Stimulated activated CD4-positive, alpha-beta T cell treated with anti-CD3 and anti-CD28 coated beads, Interleukin-4, amount 100 ng/mL, for 48 hours (primary cell): ENCODE results near the gene PRLH.

Experiments
- DNase-seq, 2 donors: peaks; one replicate each; pipeline ENCODE4 v3.0.0-alpha.2; 2020; ENCODE audit warnings: low read depth in 2 of 2

The PRLH gene

DNA sequence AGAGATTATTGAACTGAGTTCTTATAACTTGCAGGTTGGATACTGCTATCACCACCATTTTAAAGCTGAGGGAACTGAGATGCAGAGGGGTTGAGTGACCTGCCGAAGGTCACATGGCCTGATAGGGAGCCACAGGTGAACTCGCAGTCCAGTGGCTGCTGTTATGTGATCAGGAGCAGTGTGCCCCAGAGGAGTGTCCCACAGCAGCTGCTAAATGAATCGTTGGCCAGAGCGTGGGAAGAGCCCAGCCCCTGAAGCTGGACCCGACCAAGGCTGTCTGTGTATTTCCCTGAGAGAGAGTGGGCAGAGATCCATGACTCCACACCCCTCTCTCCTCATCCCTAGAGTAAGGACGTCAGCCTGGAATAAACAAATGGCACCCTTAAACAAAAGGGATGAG lies 26.7 kb upstream of the PRLH start:
- DNase-seq: no peak

DNA sequence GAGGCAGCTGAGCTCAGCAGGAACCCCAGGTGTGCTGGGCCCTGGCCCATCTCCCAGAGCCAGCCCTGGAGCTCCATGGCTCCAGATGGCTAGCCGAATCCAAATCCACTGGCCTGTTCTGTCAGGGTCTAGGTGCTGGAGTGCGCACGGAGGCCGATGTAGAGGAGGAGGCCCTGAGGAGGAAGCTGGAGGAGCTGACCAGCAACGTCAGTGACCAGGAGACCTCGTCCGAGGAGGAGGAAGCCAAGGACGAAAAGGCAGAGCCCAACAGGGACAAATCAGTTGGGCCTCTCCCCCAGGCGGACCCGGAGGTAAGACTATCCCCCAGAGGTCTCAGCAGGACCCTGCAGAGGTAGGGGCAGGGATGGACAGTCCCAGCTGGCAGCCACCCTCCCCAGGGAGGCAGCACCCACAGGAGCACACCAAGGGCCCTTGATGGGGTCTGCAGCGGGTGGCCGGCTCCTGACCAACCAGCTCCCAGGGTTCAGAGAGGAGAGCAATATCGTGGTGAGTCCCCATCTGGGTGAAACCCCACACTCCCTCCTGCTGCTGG lies 26.1 kb upstream of the PRLH start:
- DNase-seq: no peak

DNA sequence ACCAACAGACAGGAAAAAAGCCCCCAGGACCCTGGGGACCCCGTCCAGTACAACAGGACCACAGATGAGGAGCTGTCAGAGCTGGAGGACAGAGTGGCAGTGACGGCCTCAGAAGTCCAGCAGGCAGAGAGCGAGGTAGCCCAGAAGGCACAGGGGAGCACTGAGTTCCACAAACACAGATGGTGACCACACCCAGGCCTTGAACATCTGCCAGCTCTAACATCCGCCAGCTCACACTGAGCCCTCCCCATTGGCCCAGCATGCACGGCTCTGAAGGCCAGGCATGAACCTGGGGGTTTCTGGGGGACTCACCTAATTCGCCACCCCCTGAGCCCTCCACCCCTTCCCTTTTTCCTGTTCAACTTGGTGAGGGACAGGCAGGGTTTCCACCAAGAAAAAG lies 25.6 kb upstream of the PRLH start:
- no peak for DNase-seq

DNA sequence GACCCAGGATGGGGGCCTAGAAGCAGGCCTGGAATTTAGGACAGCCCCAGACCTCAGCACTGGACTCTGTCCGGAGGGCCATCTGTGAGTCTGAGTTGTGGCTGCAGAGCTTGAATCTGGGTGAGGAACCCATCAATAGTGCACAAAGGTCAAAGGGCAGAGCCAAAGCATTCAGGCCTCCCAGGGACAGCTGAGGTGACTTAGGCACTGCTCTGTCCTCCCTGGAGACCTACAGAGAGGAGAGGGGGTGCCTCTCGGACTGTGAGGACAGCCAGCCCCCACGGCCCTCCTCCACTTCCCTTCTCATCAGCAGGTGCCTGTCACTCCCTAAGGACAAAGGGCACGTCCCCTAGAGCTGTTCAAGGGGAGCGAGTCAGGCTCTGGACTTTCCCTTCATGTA lies 25.1 kb upstream of the PRLH start:
- no peak for DNase-seq

DNA sequence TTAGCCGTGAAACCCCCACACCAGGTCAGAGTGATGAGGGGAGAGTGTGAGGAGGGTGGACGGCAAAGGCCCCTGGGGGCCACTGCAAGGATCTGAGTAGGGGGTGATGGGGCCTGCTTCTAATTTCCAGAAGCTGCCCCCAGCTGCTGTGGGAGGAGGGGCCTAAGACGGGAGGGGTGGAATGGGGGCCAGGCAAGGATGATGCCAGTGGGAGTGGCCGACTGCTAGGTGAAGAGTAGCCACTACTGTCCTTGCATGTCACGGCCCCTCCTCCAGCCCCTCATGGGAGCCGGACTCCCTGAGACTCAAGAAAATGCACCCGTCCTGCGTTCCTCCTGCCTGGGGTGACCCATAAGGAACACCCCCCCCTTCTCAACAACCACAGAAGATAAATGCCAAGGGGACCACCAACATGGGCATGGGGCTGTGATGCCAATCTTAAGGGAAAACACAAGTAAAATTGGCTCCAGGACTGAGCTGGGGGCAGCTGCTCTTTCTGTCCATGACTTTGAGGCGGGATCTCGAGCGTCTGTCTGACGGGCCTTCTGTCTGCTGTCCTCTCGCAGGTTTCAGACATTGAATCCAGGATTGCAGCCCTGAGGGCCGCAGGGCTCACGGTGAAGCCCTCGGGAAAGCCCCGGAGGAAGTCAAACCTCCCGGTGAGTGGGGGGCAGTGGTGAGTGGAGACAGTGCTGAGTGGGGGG lies 24.2 kb upstream of the PRLH start:
- DNase-seq: no peak

DNA sequence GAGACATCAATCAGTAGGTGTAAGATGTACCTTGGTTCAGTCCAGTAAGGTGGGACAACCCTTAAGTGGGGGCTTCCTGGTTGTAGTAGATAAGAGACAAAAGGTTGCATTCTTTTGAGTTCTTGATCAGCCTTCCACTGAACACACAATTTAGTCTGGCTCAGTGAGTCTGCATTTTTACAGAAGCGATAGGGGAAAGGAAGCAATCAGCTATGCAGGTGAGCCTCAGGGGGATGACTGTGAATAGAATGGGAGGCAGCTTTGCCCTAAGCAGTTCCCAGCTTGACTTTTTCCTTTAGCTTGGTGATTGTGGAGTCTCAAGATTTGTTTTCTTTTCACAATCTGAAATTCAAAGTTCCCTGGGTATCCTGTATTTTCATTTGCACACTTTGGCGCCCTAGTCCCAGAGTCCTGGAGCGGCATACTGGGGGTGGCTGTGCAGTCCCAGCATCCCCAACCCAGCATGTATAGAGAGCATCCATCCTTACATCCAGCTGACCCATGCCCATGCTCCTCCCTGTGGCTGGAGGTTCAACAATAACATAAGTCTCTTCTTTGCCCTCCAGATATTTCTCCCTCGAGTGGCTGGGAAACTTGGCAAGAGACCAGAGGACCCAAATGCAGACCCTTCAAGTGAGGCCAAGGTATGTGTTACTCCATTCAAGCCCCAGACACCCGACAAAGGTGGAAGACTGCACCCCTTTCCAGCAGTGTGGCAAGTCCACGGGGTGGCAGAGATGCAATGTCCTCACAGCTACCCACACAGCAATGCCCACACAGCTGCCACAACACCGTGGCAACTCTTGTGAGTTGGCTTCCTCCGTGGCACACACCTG lies 20.1 kb upstream of the PRLH start:
- DNase-seq: no peak

DNA sequence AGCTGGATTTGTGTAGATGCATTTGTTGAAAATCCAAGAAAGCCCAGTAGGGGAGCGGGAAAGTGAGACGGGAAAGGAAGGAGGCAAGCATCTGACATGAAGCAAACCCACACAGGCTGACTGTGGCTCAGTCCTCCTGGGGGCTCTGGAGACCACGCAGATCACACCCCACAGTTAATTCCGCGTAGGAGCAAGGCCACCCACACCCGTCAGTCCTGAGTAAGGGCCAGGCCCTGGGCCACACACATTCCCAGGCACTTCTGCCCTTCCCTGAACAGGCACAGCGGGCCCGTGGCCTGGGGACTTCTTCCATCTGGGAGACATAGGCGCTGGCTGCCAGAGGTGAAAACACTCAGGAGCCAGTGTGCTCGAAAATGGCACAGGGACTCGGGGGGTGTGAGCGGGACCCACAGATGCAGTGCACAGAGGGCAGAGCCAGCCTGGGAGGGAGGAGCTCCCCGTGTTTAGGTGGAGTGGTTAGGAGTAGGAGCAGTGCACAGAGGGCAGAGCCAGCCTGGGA lies 19.4 kb upstream of the PRLH start:
- DNase-seq: no peak

DNA sequence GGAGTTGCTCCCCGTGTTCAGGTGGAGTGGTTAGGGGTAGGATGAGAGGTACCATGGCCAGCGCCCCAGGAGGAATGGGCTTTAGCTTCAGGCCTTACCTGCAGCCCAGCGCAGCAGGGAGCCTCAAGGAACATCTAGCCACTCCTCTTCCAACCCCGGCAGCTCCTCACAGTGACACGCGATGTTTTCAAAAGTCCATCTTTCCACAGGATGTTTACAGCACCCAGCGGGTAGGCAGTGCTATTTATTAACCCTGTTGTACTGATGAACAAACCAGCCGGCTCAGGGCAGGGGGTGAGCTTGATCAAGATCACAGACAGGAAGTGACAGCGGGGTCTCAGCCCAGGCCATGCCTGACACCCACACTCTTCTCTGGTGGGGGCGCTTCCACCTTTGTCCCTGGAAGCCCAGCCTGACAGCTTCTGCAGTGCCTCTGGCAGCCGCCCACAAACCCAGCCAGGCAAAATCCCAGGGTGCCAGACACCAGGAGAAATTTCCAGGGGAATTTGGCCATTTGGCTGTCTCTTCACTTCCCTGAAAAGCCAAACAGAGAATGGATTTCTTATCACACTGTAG lies 18.4 kb upstream of the PRLH start:
- no peak for DNase-seq

DNA sequence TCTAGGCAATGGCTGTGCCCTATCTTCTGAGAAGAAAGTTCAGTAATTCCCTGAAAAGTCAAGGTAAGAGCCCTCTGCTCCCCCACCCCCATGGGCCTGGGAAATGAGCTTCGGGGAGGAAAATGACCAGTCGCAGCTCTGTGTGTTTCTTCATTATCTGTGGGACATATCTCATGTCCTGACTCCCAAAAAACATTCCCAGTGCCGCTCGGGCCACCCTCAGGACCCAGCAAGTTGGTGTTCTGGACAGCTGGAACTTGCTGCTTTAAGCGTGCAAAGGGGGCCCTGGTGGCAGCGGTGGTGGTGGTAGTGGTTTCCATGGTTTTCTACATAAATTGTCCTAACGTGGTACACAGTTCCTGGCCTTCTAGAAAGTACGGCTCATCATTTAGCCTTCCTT lies 17.2 kb upstream of the PRLH start:
- no peak for DNase-seq

DNA sequence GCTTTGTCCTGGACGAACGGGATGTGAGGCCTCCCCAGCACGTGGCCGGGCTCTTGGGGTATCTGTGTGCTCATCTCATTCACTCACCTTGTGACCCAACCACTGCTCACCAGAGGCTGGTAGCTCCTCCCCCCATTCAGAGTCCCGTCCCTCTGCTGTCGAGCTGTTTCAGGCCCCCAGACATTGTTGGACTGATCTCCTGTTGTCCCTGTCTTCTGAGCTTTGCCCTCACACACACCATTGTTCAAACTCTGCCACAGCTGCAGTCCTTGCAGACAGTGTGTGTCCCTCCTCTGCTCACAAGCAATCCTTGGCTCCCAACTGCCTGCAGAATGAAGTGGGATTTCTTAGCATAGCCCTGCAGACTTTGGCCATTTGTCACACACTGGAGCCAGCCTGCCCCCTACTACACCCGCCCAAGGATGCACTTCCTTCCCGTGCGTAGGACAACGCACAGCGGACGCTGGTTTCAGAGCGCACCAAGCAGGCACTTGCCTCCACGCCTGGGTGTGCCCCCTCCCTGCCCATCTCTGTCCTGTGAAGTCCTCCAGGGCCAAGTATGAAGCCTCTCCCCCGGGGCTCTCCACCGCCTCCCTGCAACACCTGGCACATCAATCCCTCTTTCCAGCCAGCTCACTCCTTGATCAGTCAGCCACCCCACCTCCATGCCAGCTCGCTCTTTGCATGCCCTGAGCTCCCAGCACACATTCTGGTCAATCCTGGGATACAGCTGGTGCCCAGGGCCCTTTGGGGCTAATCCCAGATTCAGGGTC lies 16.5 kb upstream of the PRLH start:
- DNase-seq: no peak

DNA sequence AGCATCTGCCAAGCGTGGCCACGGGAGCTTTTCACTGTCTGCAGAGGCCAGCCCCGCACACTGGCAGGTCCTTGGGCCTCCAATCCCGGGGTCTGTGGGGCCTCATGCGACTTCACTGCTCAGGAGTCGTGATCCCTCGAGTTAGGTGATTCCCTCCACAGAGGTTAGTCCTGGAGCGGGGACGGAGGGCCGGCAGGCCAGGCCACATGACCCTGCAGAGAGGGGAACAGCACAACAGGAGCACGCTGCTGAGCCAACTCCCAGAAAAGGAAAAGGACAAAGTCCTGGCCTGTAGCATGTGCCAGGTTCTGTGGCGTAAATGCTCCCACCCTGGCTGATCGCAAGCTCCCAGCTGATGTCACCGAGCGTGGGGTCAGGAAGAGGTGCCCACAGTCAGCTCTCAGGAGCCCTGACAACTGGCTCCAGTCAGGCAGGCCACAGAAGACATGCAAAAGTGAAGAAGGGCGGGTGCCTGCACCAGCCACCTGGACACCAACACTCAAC lies 15.3 kb upstream of the PRLH start:
- DNase-seq: no peak

DNA sequence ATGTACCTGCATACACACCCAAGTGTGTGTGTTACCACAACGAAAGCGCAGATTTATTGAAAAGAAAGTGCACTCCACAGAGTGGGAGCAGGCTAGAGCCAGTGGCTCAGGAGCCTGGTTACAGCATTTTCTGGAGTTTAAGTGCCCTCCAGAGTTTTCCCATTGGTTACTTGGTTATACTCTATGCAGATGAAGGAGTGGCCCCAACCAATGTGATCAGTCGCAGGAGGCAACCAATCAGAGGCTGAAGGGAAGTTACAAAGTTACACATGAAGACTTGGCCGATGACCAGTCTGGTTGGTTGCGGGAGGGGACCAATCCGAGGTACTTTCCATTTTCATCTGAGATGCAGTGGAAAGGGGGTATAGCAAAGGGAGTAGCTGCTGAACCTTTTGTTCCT lies 13.5 kb upstream of the PRLH start:
- no peak for DNase-seq

DNA sequence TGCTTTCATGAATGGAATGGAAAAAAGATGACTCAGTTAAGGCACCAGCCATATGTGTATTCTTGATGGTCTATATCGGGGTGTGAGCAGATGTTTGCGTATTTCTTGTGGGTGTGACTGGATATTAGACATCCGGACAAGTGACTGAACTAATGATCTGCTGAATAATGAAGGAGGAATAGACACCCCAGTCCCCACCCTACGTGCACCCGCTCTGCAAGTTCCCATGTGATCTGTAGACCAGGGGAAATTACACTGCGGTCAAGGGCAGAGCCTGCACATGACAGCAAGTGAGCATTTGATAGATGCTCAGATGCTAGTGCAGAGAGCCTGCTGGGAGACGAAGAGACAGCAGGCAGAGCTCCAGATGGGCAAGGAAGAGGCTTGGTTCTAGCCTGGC lies 12.4 kb upstream of the PRLH start:
- DNase-seq: no peak

DNA sequence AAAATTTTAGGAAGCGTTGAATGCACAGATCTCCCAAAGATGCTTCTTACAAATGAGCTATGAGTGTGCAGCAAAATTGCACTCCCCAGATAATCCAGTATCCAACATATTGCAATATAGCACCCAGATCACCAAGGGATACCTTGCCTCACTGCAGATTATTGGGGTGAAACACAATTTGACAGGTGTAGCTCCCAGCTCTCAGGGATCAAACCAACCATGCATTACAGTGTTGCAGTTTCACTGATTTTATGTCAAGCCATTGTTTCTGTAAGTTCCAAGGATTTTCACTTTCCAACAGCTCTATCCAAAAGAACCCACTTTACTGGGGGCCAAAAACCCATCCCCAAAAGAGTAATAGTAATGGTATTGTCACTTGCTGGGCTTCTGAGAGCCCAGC lies 10.8 kb upstream of the PRLH start:
- no peak for DNase-seq

DNA sequence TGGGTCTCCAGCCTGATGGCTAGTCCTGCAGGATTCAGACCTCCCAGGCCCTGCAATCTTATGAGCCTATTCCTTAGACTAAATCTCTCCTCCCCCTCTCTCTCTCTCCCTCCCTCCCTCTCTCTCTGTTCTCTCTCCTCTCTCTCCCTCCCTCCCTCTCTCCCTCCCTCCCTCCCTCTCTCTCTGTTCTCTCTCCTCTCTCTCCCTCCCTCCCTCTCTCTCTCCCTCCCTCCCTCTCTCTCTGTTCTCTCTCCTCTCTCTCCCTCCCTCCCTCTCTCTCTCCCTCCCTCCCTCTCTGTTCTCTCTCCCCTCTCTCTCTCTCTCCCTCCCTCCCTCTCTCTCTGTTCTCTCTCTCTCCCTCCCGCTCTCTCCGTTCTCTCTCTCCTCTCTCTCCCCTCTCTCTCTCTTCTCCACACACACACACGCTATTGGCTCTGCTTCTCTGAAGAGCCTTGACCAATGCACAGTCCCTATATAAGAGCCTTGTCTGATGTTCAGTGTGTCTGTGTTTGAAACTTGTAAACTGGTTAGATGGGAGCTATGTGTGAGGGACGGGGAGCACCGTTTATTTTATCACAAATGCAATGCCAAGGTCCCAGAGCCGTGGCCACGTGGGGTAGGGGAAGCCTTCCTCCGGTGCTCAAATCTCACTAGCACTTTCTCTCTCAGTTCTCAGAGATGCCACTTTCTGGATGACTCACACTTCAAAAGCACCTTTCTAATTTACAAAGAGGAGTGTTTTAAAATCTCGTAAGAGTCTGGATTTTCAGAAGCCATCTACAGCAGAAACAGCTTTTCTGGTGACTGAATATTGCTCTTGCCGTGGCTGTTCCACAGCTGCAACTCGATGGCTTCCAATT lies 9.4 kb upstream of the PRLH start:
- DNase-seq: peak in 1 of 2 donors; percentile 22

DNA sequence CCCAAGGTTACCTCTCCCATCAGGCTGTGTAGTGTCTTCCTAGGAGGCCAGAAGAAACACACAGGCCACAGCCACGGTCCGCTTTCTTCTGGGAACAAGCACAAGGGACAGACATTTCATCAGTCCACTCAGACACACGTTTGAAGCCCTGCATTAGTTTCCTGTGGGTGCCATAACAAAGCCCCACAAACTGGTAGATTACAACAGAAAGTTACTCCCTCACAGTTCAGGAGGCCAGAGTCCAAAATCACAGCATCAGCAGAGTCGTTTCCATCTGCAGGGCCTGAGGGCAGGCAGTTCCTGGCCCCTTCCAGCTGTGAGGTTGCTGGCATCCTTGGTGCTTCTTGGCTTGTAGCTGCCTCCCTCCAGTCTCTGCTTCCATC lies 8.8 kb upstream of the PRLH start:
- no peak for DNase-seq

DNA sequence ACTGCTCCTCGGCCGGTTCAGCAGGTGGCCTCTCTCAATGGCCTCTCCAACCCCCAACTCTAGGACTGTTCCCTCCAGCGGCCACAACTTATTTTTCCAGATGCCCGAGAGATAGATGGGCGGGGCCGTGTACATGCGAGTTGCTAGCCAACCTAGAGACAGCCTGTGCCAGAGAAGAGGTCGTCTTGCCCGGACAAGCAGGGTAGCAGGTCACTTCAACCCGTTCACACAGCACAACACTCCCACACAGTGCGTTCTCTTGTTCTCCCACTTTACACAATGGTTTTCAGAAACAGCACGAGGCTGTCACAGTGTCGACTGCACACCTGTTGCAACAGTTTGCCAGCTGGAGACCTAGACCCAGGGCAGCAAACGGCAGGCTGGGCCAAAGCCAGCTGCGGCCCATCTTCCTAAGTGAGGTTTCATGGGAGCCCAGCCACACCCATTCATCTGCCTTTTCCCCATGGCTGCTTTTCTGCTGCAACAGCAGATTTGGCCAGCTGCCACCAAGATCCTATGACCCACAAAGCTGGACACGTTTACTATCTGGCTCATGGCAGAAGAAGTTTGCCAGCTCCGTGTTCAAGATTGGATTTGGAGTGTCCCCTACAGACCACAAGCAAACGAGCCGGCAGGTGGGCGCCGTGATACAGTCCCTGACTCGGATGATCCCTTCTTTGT lies 7.3 kb upstream of the PRLH start:
- no peak for DNase-seq

DNA sequence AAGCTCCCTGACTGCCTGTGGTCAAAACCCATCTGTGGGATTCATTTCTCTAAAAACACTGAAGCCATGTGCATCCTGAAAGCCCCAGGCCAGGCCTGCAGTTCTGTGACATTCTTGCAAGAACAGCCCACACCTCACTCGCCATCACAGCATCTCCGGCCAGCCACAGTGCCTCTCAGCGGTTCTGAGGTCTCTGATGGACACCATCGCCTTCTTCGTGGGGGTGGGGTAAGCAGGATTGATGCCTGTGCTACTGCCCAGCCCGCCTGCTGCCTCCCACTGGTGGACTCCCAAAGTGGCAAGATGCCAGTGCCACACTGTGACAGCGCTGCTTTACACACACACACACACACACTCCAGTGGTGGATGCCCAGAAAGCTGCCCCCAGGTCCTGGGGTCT lies 5.2 kb upstream of the PRLH start:
- DNase-seq: no peak

DNA sequence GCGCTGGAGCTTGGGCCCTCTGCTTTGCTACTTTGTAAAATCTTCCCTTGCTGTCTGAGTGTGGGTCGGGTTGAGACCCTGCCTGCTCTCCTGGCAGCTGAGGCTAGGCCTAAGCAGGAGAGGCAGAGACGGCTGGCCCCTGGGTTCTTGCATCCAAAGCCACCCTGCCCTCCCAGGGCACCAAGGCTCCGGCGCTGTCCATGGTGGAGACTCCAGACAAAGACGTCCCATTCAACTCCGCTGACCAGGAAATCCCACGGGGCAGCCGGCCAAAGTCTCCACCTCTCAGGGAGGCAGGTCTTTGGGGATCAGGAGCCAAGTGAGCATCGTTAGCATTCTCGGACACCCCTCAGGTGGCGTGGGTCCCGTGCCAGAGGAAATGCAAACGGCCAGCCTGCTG lies 2.6 kb upstream of the PRLH start:
- no peak for DNase-seq

DNA sequence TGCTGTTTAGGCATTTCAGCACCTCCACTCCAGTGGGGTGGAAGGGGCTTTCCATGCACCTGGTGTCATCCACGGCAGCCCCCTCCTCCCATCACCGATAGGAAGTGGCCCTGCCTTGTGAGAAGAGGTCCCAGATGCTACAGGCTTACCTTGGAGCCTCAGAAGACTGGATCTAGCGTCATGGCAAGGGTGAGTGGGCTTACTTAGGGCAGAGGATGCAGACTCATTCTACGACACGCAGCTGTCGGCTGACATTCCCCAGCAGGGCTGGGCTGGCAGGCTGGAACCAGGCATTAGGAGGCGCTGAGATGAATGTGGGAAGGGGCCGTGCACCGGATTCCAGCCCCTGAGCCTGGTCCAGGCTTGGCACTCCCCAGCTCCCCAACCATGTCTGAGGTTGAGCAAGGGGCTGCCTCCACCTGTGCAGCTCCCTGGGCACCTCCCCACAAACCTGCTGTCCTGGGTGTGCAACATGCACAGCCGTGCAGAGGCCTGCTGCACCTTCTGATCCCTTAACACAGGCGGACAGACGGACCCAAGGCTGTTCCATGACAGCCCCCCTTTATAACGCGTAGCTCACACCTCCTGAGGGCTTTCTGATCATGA lies 1.7 kb upstream of the PRLH start:
- no peak for DNase-seq
